Subcutaneous abdominal adipose tissue (tissue), 5 donors: Measurements from ENCODE around the gene DISP3.

Experiments used
- H3K27ac ChIP-seq: one replicate; pipeline ENCODE4 v1.7.0; 2013; ENCODE audit warnings: low read depth, mild to moderate bottlenecking, inconsistent platforms, low read length, moderate library complexity
- H3K27me3 ChIP-seq, 5 donors: one replicate each; pipeline ENCODE4 v1.7.0; 2013; ENCODE audit warnings: low read length in 5 of 5, inconsistent platforms in 1 of 5; ENCODE audit not compliant: control insufficient read depth in 5 of 5, insufficient read depth in 4 of 5
- H3K36me3 ChIP-seq, 5 donors: one replicate each; pipeline ENCODE4 v1.7.0; 2013; ENCODE audit warnings: low read length in 5 of 5; ENCODE audit not compliant: control insufficient read depth in 5 of 5, insufficient read depth in 5 of 5
- H3K4me1 ChIP-seq, 5 donors: one replicate each; pipeline ENCODE4 v1.7.0; 2013; ENCODE audit warnings: low read length in 5 of 5, mild to moderate bottlenecking in 3 of 5, moderate library complexity in 1 of 5; ENCODE audit not compliant: control insufficient read depth in 5 of 5, insufficient read depth in 5 of 5
- H3K4me3 ChIP-seq, 5 donors: one replicate each; pipeline ENCODE4 v1.7.0; 2013; ENCODE audit warnings: low read length in 5 of 5, low read depth in 1 of 5
- H3K9ac ChIP-seq, 5 donors: one replicate each; pipeline ENCODE4 v1.7.0; 2013; ENCODE audit warnings: low read length in 5 of 5, mild to moderate bottlenecking in 4 of 5, moderate library complexity in 3 of 5
- H3K9me3 ChIP-seq, 5 donors: one replicate each; pipeline ENCODE4 v1.7.0; 2013; ENCODE audit warnings: low read length in 5 of 5; ENCODE audit not compliant: control insufficient read depth in 5 of 5
- donor health status: healthy.
- donor health status: healthy.
- donor health status: healthy.
- donor health status: healthy.
- donor health status: healthy.

The DISP3 gene

GRCh38 chr1:11519629-11520031, 40.7 kb downstream of the DISP3 start:
- H3K9me3 ChIP-seq, result no peaks in the 10 kb centered on the region
- H3K4me1 ChIP-seq, result no peaks in the 10 kb centered on the region
- H3K36me3 ChIP-seq, result no peaks in the 10 kb centered on the region
- H3K27ac ChIP-seq, result no peak overlapping the region
- no peak overlapping the region for H3K9ac ChIP-seq
- H3K27me3 ChIP-seq, result peaks cover 0 to 15% (median 0%) of the 10 kb centered on the region in 5 donors
- no peak overlapping the region for H3K4me3 ChIP-seq

DNA sequence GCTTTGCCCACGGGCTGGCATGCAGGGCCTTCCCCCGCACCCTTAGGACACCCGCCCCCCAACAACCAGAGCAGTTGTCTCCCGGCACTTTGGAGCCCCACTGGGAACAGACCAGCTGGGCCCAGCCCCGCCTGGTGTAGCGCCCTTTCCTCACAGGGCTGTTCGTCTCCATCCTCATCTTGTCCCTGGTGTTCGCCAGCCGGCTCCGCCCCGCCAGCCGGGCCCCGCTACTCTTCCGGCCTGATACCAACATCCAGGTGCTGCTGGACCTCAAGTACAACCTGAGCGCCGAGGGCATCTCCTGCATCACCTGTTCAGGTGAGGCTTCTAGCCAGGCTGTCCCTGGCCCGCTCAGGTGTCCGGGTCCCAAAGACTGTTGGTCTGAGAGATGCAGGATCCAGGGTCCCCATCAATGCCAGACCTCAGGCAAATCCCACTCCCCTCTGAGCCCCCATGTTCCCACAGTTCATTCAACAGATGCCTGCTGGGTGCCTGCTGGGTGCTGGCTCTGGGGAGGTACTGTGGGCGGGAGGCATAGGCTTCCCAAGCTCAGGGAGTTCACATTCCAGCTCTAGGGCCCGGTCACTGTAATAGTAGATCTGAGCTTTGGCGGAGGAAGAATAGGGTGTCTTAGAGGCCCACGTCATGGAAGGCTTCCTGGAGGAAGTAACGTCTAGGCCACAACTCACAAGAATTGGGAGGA, 41.7 kb downstream of the DISP3 start:
- Histone ChIP-seq H3K27me3 (peaks cover 0 to 12% (median 0%) of the 10 kb centered on the region in 5 donors), H3K9me3 (no peaks in the 10 kb centered on the region), H3K36me3 (no peaks in the 10 kb centered on the region), H3K4me3 (no peak overlapping the region), H3K9ac (no peak overlapping the region), H3K27ac (no peak overlapping the region), H3K4me1 (no peaks in the 10 kb centered on the region)

GRCh38 chr1:11521582-11522399, 42.8 kb downstream of the DISP3 start:
- no peak overlapping the region for H3K27ac ChIP-seq
- H3K9ac ChIP-seq, result no peak overlapping the region
- H3K4me1 ChIP-seq, result no peaks in the 10 kb centered on the region
- no peak overlapping the region for H3K4me3 ChIP-seq
- peaks cover 0 to 9% (median 0%) of the 10 kb centered on the region in 5 donors for H3K27me3 ChIP-seq
- no peaks in the 10 kb centered on the region for H3K9me3 ChIP-seq
- no peaks in the 10 kb centered on the region for H3K36me3 ChIP-seq

DNA sequence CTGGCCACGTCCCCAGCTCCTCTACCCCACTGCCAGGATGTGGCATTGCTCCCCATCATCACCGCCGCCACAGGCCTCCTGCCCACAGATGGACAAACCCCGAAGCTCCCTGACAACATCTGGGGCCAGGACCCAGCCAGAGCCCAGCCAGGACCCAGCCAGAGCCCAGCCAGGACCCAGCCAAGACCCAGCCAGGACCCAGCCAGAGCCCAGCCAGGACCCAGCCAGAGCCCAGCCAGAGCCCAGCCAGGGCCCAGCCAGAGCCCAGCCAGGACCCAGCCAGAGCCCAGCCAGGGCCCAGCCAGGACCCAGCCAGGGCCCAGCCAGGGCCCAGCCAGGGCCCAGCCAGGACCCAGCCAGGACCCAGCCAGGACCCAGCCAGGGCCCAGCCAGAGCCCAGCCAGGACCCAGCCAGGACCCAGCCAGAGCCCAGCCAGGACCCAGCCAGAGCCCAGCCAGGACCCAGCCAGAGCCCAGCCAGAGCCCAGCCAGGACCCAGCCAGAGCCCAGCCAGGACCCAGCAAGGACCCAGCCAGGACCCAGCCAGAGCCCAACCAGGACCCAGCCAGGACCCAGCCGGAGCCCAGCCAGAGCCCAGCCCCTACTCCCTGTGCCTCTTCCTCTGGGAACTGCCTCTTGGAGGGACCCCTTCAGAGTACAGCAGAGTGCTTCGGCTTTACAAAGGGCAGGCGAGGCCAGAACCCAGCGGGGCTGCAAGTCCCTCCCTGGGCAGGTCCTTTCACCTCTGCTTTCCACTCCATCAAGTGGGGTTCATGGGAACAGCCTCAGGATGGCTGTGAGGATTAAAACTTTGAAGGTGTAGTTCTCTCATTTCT, 43.7 kb downstream of the DISP3 start:
- Histone ChIP-seq H3K36me3 (no peaks in the 10 kb centered on the region), H3K27ac (no peak overlapping the region), H3K9ac (no peak overlapping the region), H3K4me3 (no peak overlapping the region), H3K9me3 (no peaks in the 10 kb centered on the region), H3K27me3 (peaks cover 0 to 6% (median 0%) of the 10 kb centered on the region in 5 donors), H3K4me1 (no peaks in the 10 kb centered on the region)

GRCh38 chr1:11523261-11523660, 44.3 kb downstream of the DISP3 start:
- Histone ChIP-seq H3K4me1 (no peaks in the 10 kb centered on the region), H3K4me3 (no peak overlapping the region), H3K27ac (no peak overlapping the region), H3K9me3 (no peaks in the 10 kb centered on the region), H3K36me3 (no peaks in the 10 kb centered on the region), H3K27me3 (peaks cover 0 to 6% (median 0%) of the 10 kb centered on the region in 5 donors), H3K9ac (no peak overlapping the region)

- Histone ChIP-seq H3K27me3 (peaks cover 0 to 2% (median 0%) of the 10 kb centered on the region in 5 donors), H3K9ac (no peak overlapping the region), H3K9me3 (no peaks in the 10 kb centered on the region), H3K36me3 (no peaks in the 10 kb centered on the region), H3K4me1 (no peaks in the 10 kb centered on the region), H3K27ac (no peak overlapping the region), H3K4me3 (no peak overlapping the region)
Measured at GRCh38 chr1:11523746-11524464, 45.0 kb downstream of the DISP3 start.

DNA sequence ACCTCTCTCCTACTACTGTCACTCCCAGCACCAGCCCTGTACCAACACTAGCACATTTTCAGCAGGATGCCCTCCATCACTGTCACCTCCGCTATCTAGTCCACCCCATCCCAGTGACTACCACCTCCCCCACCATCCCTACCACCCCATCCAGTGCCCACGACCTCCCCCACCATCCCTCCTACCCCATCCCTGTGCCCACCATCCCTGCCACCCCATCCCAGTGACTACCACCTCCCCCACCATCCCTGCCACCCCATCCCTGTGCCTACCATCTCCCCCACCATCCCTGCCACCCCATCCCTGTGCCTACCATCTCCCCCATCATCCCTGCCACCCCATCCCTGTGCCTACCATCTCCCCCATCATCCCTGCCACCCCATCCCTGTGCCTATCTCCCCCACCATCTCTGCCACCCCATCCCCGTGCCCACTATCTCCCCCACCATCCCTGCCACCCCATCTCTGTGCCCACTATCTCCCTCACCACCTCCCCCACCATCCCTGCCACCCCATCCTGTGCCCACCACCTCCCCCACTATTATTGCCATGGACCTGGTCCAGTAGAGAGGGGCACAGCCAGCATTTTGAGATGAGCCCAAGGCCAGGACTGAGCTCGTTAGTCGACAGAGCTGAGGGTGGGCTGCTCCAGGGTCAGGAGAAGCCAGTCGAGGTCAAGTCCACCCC, 45.7 kb downstream of the DISP3 start:
- no peaks in the 10 kb centered on the region for H3K36me3 ChIP-seq
- H3K27ac ChIP-seq, result no peak overlapping the region
- peaks cover 0 to 3% (median 0%) of the 10 kb centered on the region in 5 donors for H3K27me3 ChIP-seq
- H3K9ac ChIP-seq, result no peak overlapping the region
- no peaks in the 10 kb centered on the region for H3K4me1 ChIP-seq
- no peaks in the 10 kb centered on the region for H3K9me3 ChIP-seq
- no peak overlapping the region for H3K4me3 ChIP-seq

- Histone ChIP-seq H3K27ac (no peak overlapping the region), H3K4me1 (no peaks in the 10 kb centered on the region), H3K27me3 (peaks cover 0 to 3% (median 0%) of the 10 kb centered on the region in 5 donors), H3K36me3 (no peaks in the 10 kb centered on the region), H3K9ac (no peak overlapping the region), H3K4me3 (no peak overlapping the region), H3K9me3 (no peaks in the 10 kb centered on the region)
Measured at GRCh38 chr1:11525151-11525505, 46.2 kb downstream of the DISP3 start.

GRCh38 chr1:11525516-11525915, 46.6 kb downstream of the DISP3 start:
- H3K9ac ChIP-seq, result no peak overlapping the region
- H3K9me3 ChIP-seq, result no peaks in the 10 kb centered on the region
- no peak overlapping the region for H3K4me3 ChIP-seq
- H3K27me3 ChIP-seq, result peaks cover 0 to 3% (median 0%) of the 10 kb centered on the region in 5 donors
- H3K36me3 ChIP-seq, result no peaks in the 10 kb centered on the region
- H3K27ac ChIP-seq, result no peak overlapping the region
- no peaks in the 10 kb centered on the region for H3K4me1 ChIP-seq
